DND-41 (cell line): Measurements from ENCODE around the gene MAN2B2.

ENCODE experiments used
- ATAC-seq: fragments of 200-7000 bp; cut with Tn5 transposase; 3 replicates; pipeline ENCODE4 v1.9.1; 2021; ENCODE audit warnings: low read depth; ENCODE audit not compliant: insufficient read depth
- DNase-seq: peaks from one replicate; pipeline ENCODE4 v3.0.0-alpha.2; 2020
- H2AFZ ChIP-seq: 2 replicates; pipeline ENCODE4 v1.6.0; 2012; ENCODE audit warnings: low read depth, low read length
- H3K27ac ChIP-seq: 2 replicates; pipeline ENCODE4 v1.5.1; 2012; ENCODE audit warnings: low read length, inconsistent platforms
- H3K27me3 ChIP-seq: fragments of 200-600 bp; sonication (generic); 2 replicates; pipeline ENCODE4 v1.6.0; 2012; ENCODE audit warnings: low read length, mild to moderate bottlenecking, inconsistent platforms; ENCODE audit not compliant: insufficient read depth, poor library complexity
- H3K36me3 ChIP-seq: 2 replicates; pipeline ENCODE4 v1.5.1; 2012; ENCODE audit warnings: low read length, inconsistent platforms; ENCODE audit not compliant: insufficient read depth
- H3K4me1 ChIP-seq: 2 replicates; pipeline ENCODE4 v1.5.1; 2012; ENCODE audit warnings: mild to moderate bottlenecking, low read length; ENCODE audit not compliant: insufficient read depth
- H3K4me2 ChIP-seq: 2 replicates; pipeline ENCODE4 v1.6.0; 2012; ENCODE audit warnings: mild to moderate bottlenecking, moderate library complexity, low read length, inconsistent platforms; ENCODE audit not compliant: insufficient read depth
- H3K4me3 ChIP-seq, 2 experiments: fragments of 200-600 bp in 1 of 2; shearing (Covaris generic) in 1 of 2; 2 replicates each; pipeline ENCODE4 v1.5.1; 2012 to 2016; ENCODE audit warnings: inconsistent platforms in 2 of 2, low read length in 2 of 2, mild to moderate bottlenecking in 2 of 2, low read depth in 1 of 2, moderate library complexity in 1 of 2
- H3K79me2 ChIP-seq: 2 replicates; pipeline ENCODE4 v1.6.0; 2012; ENCODE audit warnings: low read length, inconsistent platforms; ENCODE audit not compliant: insufficient read depth
- H3K9ac ChIP-seq: 2 replicates; pipeline ENCODE4 v1.6.0; 2012; ENCODE audit warnings: low read depth, mild to moderate bottlenecking, inconsistent platforms, low read length, moderate library complexity
- H3K9me3 ChIP-seq: 2 replicates; pipeline ENCODE4 v1.5.1; 2012; ENCODE audit warnings: low read length, moderate library complexity, mild to moderate bottlenecking, inconsistent platforms; ENCODE audit not compliant: insufficient read depth, severe bottlenecking
- H4K20me1 ChIP-seq: 2 replicates; pipeline ENCODE4 v1.6.0; 2012; ENCODE audit warnings: low read length; ENCODE audit not compliant: insufficient read depth
- EZH2 ChIP-seq: IDR thresholded peaks from 3 replicates; pipeline ENCODE4 v1.6.1; 2012; ENCODE audit warnings: borderline replicate concordance, low read depth, mild to moderate bottlenecking, moderate library complexity, low read length, inconsistent platforms; ENCODE audit not compliant: severe bottlenecking
- TF ChIP-seq, protein P1 (sequence below): IDR thresholded peaks from 2 replicates; pipeline ENCODE4 v1.5.1; 2012; ENCODE audit warnings: borderline replicate concordance, low read length, moderate library complexity, mild to moderate bottlenecking; ENCODE audit not compliant: poor library complexity, severe bottlenecking; ENCODE audit errors: extremely low read depth

Gene MAN2B2

DNA sequence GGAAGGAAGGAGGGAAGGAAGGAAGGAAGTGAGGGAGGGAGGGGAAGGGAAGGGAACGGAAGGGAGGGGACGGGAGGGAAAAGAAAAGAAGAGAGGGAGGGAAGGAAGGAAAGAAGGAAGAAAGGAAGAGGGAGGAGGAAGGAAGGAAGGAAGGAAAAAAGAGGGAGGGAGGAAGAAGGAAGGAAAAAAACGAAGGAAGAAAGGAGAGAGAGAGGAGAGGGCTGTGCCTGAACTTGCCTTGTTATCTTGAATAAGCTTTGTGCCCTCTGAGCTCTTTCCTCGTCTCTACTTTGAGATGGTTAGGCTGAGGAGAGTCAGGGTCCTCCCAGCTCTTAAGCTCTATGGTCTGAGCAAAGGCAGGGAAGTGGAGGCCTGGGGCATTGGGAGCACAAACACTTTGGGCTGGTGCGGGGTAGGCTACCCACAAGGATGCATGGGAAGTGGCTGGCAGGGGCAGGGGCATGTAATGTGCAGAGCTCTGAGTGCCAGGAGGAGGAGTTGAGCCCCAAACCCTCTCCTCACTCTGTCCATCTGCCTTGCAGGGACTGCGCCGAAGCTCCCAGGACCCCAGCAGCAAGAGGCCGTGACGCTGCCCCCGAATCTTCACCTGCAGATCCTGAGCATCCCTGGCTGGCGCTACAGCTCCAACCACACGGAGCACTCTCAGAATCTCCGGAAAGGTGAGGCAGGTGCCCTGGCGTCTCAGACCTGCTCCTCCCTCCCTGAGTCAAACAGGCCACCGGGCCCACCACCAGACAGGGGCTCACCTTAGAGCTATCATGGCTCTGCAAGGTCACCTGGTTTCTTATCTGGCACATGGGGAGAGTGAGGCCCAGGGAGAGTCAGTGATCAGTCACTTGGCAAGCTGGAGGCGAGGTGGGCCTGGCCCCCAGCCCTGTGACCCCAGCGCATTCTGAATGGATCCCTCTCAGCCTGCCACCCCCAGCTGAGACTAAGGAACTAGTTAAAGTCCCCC is 39.0 kb downstream of the MAN2B2 start:
- no peaks in the 10 kb centered on the region for H3K9me3 ChIP-seq
- H3K4me3 ChIP-seq, result no peak overlapping the region
- no peaks in the 10 kb centered on the region for H3K27me3 ChIP-seq
- no peak overlapping the region for H3K27ac ChIP-seq
- H3K4me2 ChIP-seq, result no peak overlapping the region
- H4K20me1 ChIP-seq, result peaks cover 3% of the 10 kb centered on the region
- no peaks in the 10 kb centered on the region for H3K79me2 ChIP-seq
- TF ChIP-seq, protein P1, sequence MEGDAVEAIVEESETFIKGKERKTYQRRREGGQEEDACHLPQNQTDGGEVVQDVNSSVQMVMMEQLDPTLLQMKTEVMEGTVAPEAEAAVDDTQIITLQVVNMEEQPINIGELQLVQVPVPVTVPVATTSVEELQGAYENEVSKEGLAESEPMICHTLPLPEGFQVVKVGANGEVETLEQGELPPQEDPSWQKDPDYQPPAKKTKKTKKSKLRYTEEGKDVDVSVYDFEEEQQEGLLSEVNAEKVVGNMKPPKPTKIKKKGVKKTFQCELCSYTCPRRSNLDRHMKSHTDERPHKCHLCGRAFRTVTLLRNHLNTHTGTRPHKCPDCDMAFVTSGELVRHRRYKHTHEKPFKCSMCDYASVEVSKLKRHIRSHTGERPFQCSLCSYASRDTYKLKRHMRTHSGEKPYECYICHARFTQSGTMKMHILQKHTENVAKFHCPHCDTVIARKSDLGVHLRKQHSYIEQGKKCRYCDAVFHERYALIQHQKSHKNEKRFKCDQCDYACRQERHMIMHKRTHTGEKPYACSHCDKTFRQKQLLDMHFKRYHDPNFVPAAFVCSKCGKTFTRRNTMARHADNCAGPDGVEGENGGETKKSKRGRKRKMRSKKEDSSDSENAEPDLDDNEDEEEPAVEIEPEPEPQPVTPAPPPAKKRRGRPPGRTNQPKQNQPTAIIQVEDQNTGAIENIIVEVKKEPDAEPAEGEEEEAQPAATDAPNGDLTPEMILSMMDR, result no peak
- no peak for TF ChIP-seq EZH2
- peaks cover 77% of the 10 kb centered on the region for H3K36me3 ChIP-seq
- no peaks in the 10 kb centered on the region for H3K4me1 ChIP-seq
- ATAC-seq (no peak), DNase-seq (no peak)
- no peak overlapping the region for H3K9ac ChIP-seq
- no peak overlapping the region for H2AFZ ChIP-seq

DNA sequence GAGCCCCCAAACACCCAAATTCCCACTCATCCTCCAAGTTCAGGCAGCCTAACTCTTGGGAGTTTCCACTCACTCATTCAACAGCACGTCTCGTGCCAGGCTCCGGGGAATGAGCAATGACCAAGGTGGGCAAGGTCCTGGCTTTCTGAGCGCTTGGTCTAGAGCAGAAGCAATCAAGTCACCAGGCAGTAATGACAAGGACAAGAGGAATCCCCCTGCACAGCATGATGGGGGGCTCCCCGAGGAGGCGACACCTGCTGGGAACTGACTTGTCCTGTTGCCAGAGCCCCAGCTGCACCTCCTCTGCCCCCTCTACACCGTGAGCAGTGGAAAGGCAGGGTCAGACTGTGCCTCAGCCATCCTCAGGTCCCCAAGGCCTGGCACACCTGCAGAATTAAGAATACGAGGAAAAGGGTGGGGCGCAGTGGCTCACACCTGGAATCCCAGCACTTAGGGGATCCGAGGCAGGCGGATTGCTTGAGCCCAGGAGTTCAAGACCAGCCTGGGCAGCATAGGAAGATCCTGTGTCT is 39.8 kb downstream of the MAN2B2 start:
- H3K27me3 ChIP-seq, result no peaks in the 10 kb centered on the region
- DNase-seq (no peak), ATAC-seq (no peak)
- H4K20me1 ChIP-seq, result peaks cover 6% of the 10 kb centered on the region
- H3K9ac ChIP-seq, result no peak overlapping the region
- H3K4me3 ChIP-seq, result no peak overlapping the region
- H2AFZ ChIP-seq, result no peak overlapping the region
- H3K4me1 ChIP-seq, result no peaks in the 10 kb centered on the region
- H3K27ac ChIP-seq, result no peak overlapping the region
- H3K9me3 ChIP-seq, result no peaks in the 10 kb centered on the region
- H3K4me2 ChIP-seq, result no peak overlapping the region
- TF ChIP-seq, protein P1, result no peak
- TF ChIP-seq EZH2, result no peak
- H3K79me2 ChIP-seq, result no peaks in the 10 kb centered on the region; the same call in 1 of the 2 replicates
- peaks cover 77% of the 10 kb centered on the region for H3K36me3 ChIP-seq

DNA sequence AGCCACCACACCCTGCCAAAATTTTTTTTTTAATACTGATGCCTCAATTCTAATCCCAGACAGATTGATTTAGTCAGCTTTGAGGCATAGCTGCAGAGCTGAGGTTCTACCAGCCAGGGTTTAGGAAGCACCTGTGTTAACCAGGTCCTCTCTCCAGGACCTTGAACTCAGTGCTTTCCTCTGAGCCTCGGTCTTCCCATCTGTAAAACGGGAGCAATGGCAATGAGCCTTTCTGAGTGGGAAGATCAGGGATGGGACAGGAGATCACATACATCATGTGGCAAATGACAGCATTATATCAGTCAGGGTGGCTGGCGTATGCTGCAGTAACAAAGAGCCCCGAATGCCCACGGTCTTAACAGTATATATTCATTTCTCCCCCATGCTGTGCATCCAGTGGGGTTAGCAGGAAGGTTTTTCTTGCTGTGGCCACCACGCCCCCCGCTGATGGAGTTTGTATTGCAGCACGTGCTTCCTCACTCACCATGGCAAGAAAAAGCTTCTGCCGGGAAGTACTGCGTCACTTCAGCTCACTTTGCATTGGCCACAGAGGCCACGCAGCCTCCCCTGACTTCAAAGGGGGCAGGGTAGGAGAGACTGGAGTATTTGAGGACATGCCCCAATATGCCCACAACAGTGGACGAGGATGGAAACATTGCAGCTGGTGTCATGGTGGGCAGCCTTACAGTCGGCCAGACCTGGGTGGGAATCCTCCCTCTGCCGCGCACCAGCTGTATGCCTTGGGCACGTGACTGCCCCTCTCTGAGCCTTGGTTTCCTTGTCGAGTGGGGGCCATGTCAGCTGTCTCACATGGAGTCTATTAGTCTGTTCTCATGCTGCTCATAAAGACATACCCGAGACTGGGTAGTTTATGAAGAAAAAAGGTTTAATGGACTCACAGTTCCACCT is 41.4 kb downstream of the MAN2B2 start:
- H3K79me2 ChIP-seq, result peaks cover 3% of the 10 kb centered on the region; the same call in 1 of the 2 replicates
- H3K9ac ChIP-seq, result no peak overlapping the region
- no peaks in the 10 kb centered on the region for H3K27me3 ChIP-seq
- no peak for DNase-seq
- no peak overlapping the region for H3K4me2 ChIP-seq
- H4K20me1 ChIP-seq, result peaks cover 11% of the 10 kb centered on the region
- H2AFZ ChIP-seq, result no peak overlapping the region
- H3K27ac ChIP-seq, result no peak overlapping the region
- no peak overlapping the region for H3K4me3 ChIP-seq
- TF ChIP-seq, protein P1, result no peak
- no peak for ATAC-seq
- no peaks in the 10 kb centered on the region for H3K4me1 ChIP-seq
- H3K36me3 ChIP-seq, result peaks cover 71% of the 10 kb centered on the region
- H3K9me3 ChIP-seq, result no peaks in the 10 kb centered on the region
